ENCODE measurements around the gene MAPRE2.

GRCh38 chr18:35061336-35061735, 20.1 kb downstream of the MAPRE2 start:
- TF ChIP-seq YY1 (IDR thresholded peaks at IDR 0.05; ENCODE audit: insufficient read depth, insufficient read length) (no peak), ZNF274 (IDR thresholded peaks at IDR 0.05; ENCODE audit: low read depth, low read length) (no peak)

Measured in NT2/D1 (cell line).